CD4-positive, alpha-beta T cell (primary cell): ENCODE data around the gene TPMT. TPM values are rescaled to one million over a fixed set of nuclear protein-coding genes. Genes with fewer than 3 reads are reported as not detected.

ENCODE experiments used
- ATAC-seq: fragments of 200-7000 bp; cut with Tn5 transposase; one replicate; pipeline ENCODE4 v1.10.0; 2022; ENCODE audit warnings: mild to moderate bottlenecking; ENCODE audit not compliant: poor library complexity
- CTCF ChIA-PET: fragments of 350-600 bp; sonication (Branson Sonifier 250); formaldehyde crosslinking; loops from one replicate; lab custom pipeline; 2021; ENCODE audit warnings: antibody characterized with exemption, inconsistent platforms; lab: Charles Lee
- POLR2A ChIA-PET: fragments of 350-600 bp; sonication (Branson Sonifier 250); formaldehyde crosslinking; loops from one replicate; lab custom pipeline; 2021; ENCODE audit warnings: antibody characterized with exemption, inconsistent platforms; lab: Charles Lee
- DNase-seq, 14 experiments: peaks; one replicate each; pipeline ENCODE4 v3.0.0-alpha.2; 2013 to 2020; ENCODE audit warnings: mixed read lengths in 2 of 14
- H3K27ac ChIP-seq, 2 donors: one replicate each; pipeline versions ENCODE4 v1.5.1 to v1.7.0; 2013; ENCODE audit warnings: low read length in 2 of 2, low read depth in 1 of 2, mild to moderate bottlenecking in 1 of 2
- H3K27me3 ChIP-seq, 2 experiments: 1 replicate in 1 of 2; 2 replicates in 1 of 2; pipeline versions ENCODE4 v1.6.1 to v1.7.0; 2013; ENCODE audit warnings: low read length in 2 of 2, control low read depth in 1 of 2, mild to moderate bottlenecking in 1 of 2, moderate library complexity in 1 of 2; ENCODE audit not compliant: insufficient read depth in 2 of 2, control insufficient read depth in 1 of 2
- H3K36me3 ChIP-seq: one replicate; pipeline ENCODE4 v1.6.1; 2013; ENCODE audit warnings: low read length, control low read depth; ENCODE audit not compliant: insufficient read depth
- H3K4me1 ChIP-seq: one replicate; pipeline ENCODE4 v1.6.1; 2013; ENCODE audit warnings: low read length, control low read depth; ENCODE audit not compliant: insufficient read depth
- H3K4me3 ChIP-seq: one replicate; pipeline ENCODE4 v1.5.1; 2013; ENCODE audit warnings: mild to moderate bottlenecking, low read length, moderate library complexity
- H3K9me3 ChIP-seq, 2 experiments: 1 replicate in 1 of 2; 2 replicates in 1 of 2; pipeline versions ENCODE4 v1.6.1 to v1.7.0; 2013; ENCODE audit warnings: low read length in 2 of 2, mild to moderate bottlenecking in 2 of 2, control low read depth in 1 of 2, moderate library complexity in 1 of 2; ENCODE audit not compliant: control insufficient read depth in 1 of 2, insufficient read depth in 1 of 2
- H3K27ac Mint-ChIP-seq: one replicate; pipeline ENCODE4 v1.8.0; 2020; ENCODE audit warnings: mixed read lengths
- H3K27me3 Mint-ChIP-seq: one replicate; pipeline ENCODE4 v1.8.0; 2021; ENCODE audit warnings: mixed read lengths
- H3K36me3 Mint-ChIP-seq: one replicate; pipeline ENCODE4 v1.8.0; 2021; ENCODE audit warnings: low read depth, mixed read lengths
- H3K4me1 Mint-ChIP-seq: one replicate; pipeline ENCODE4 v1.8.0; 2021; ENCODE audit warnings: low read depth, mixed read lengths
- H3K4me3 Mint-ChIP-seq: one replicate; pipeline ENCODE4 v1.8.0; 2020; ENCODE audit warnings: mild to moderate bottlenecking, mixed read lengths
- H3K9me3 Mint-ChIP-seq: one replicate; pipeline ENCODE4 v1.8.0; 2020; ENCODE audit warnings: mixed read lengths
- CTCF ChIP-seq: fragments of 200-600 bp; IDR thresholded peaks from one replicate; pipeline ENCODE4 v1.8.0; 2022; ENCODE audit warnings: antibody characterized with exemption, mild to moderate bottlenecking
- intact Hi-C, 2 experiments: fragments of 100-400 bp; cut with DNase I in 1 of 2; cut with micrococcal nuclease in 1 of 2; formaldehyde crosslinking; loops; one replicate each; pipeline versions ENCODE4 v1.15.1 to v1.9.0; 2023 to 2025; cut with DNase I, micrococcal nuclease
- total RNA-seq, 174 experiments: library from RNA in 2 of 174; stranded (reverse) in 2 of 174; gene quantifications; one replicate each; pipeline ENCODE4 v1.2.3 and lab custom pipeline; 2021 to 2026

TPMT gene
- total RNA-seq, 2 experiments from 2014 or later = 3.2 to 3.3 TPM

DNA sequence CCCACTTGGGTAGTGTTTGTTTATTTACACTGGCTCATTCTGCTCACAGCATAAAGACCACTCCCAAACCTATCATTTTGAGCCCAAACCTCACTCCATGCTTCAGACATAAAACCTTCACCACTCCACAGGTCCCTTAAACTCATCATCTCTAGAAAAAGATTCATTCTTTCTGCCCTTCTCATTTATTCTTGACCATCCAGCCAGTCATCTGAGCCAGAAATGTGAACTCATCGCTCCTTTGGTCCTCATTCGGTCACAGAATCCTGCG lies 12.4 kb downstream of the TPMT start:
- Histone ChIP-seq H3K27ac (no peak overlapping the region), H3K27me3 (no peaks in the 10 kb centered on the region), H3K36me3 (peaks cover 67% of the 10 kb centered on the region), H3K9me3 (no peaks in the 10 kb centered on the region), H3K4me1 (no peaks in the 10 kb centered on the region), H3K4me3 (no peak overlapping the region)
- Mint-ChIP-seq H3K4me1 (no peaks in the 10 kb centered on the region), H3K27me3 (no peaks in the 10 kb centered on the region), H3K9me3 (no peaks in the 10 kb centered on the region), H3K4me3 (no peak overlapping the region), H3K36me3 (peaks cover 77% of the 10 kb centered on the region), H3K27ac (no peak overlapping the region)
- POLR2A ChIA-PET = no interaction called here
- DNase-seq (no peak), ATAC-seq (no peak)
- CTCF ChIA-PET = no interaction called here
- no peak for TF ChIP-seq CTCF
- intact Hi-C loops = no loop called here

- intact Hi-C loops = no loop called here
- Histone ChIP-seq H3K27ac (no peak overlapping the region), H3K36me3 (peaks cover 63% of the 10 kb centered on the region), H3K4me3 (no peak overlapping the region), H3K9me3 (no peaks in the 10 kb centered on the region), H3K27me3 (no peaks in the 10 kb centered on the region), H3K4me1 (no peaks in the 10 kb centered on the region)
- no peaks in the 10 kb centered on the region for H3K27me3 Mint-ChIP-seq
- no peak overlapping the region for H3K27ac Mint-ChIP-seq
- H3K9me3 Mint-ChIP-seq = no peaks in the 10 kb centered on the region
- no peak for TF ChIP-seq CTCF
- no peak for DNase-seq
- peaks cover 72% of the 10 kb centered on the region for H3K36me3 Mint-ChIP-seq
- H3K4me3 Mint-ChIP-seq = no peak overlapping the region
- no peak for ATAC-seq
- POLR2A ChIA-PET = no interaction called here
- no peaks in the 10 kb centered on the region for H3K4me1 Mint-ChIP-seq
- CTCF ChIA-PET = no interaction called here
Observed at GRCh38 chr6:18141805-18142590, 12.9 kb downstream of the TPMT start.

GRCh38 chr6:18139935-18140621 lies 14.8 kb downstream of the TPMT start:
- Histone ChIP-seq H3K36me3 (peaks cover 51% of the 10 kb centered on the region), H3K4me1 (no peaks in the 10 kb centered on the region), H3K4me3 (no peak overlapping the region), H3K27ac (no peak overlapping the region), H3K27me3 (no peaks in the 10 kb centered on the region), H3K9me3 (no peaks in the 10 kb centered on the region)
- ChIA-PET POLR2A (no interaction called here), CTCF (no interaction called here)
- DNase-seq (no peak), ATAC-seq (no peak)
- Mint-ChIP-seq H3K4me1 (peaks cover 3% of the 10 kb centered on the region), H3K36me3 (peaks cover 70% of the 10 kb centered on the region), H3K9me3 (no peaks in the 10 kb centered on the region), H3K27me3 (no peaks in the 10 kb centered on the region), H3K27ac (no peak overlapping the region), H3K4me3 (no peak overlapping the region)
- intact Hi-C loops = no loop called here
- no peak for TF ChIP-seq CTCF
